Fibroblast of villous mesenchyme (primary cell): ENCODE data around the gene SDHAF2. TPM values are rescaled to one million over a fixed set of nuclear protein-coding genes. Genes with fewer than 3 reads are reported as not detected.

Experiments used
- DNase-seq: peaks from one replicate; pipeline ENCODE4 v3.0.0-alpha.2; 2010; ENCODE audit warnings: low read depth
- H3K4me3 ChIP-seq: 2 replicates; pipeline ENCODE4 v1.5.1; 2011; ENCODE audit warnings: low read depth, mild to moderate bottlenecking, low read length
- CTCF ChIP-seq: IDR thresholded peaks from 2 replicates; pipeline ENCODE4 v1.5.1; 2012; ENCODE audit warnings: low read depth, mild to moderate bottlenecking, low read length; ENCODE audit not compliant: insufficient read depth
- total RNA-seq: library from RNA; depleted of rRNA; stranded (reverse); fragments of >200 nt; gene quantifications from 2 replicates; pipeline ENCODE4 v1.2.3, GENCODE V29; 2012

The SDHAF2 gene
- total RNA-seq, 1 donor, result 37.6 TPM

- TF ChIP-seq CTCF, result no peak
- no peak for DNase-seq
- no peak overlapping the region for H3K4me3 ChIP-seq
Observed at GRCh38 chr11:61411589-61411988, 18.3 kb upstream of the SDHAF2 start.

GRCh38 chr11:61413496-61413895 is 16.4 kb upstream of the SDHAF2 start:
- no peak overlapping the region for H3K4me3 ChIP-seq
- DNase-seq, result peak; percentile 39
- TF ChIP-seq CTCF, result no peak

GRCh38 chr11:61414547-61414946 is 15.4 kb upstream of the SDHAF2 start:
- no peak for DNase-seq
- H3K4me3 ChIP-seq, result no peak overlapping the region
- no peak for TF ChIP-seq CTCF

- TF ChIP-seq CTCF, result no peak
- H3K4me3 ChIP-seq, result no peak overlapping the region
- no peak for DNase-seq
Observed at GRCh38 chr11:61415381-61415780, 14.5 kb upstream of the SDHAF2 start.

- DNase-seq, result no peak
- TF ChIP-seq CTCF, result no peak
- H3K4me3 ChIP-seq, result no peak overlapping the region
Observed at GRCh38 chr11:61416941-61417340, 13.0 kb upstream of the SDHAF2 start.

- peak; percentile 63 for DNase-seq
- no peak for TF ChIP-seq CTCF
- no peak overlapping the region for H3K4me3 ChIP-seq
Observed at GRCh38 chr11:61417670-61418069, 12.3 kb upstream of the SDHAF2 start.

- TF ChIP-seq CTCF, result no peak
- no peak overlapping the region for H3K4me3 ChIP-seq
- no peak for DNase-seq
Observed at GRCh38 chr11:61418136-61418535, 11.8 kb upstream of the SDHAF2 start.
